NCI-H524 (cell line): ENCODE data around the gene UGGT2.
A peak's percentile ranks its signal among the peaks of the same experiment; 100 is the strongest.
"Not testable (repeated sequence)": the region's sequence is repeated elsewhere in the genome, so short reads cannot be mapped to it uniquely, and the experiment has no call there.

Source experiments
- DNase-seq, 2 experiments: peaks; one replicate each; lab custom pipeline; 2025; lab: John Stamatoyannopoulos, UW

The UGGT2 gene

GRCh38 chr13:96046449-96047126 lies 6.6 kb downstream of the UGGT2 start:
- DNase-seq: not testable (repeated sequence)

- no peak for DNase-seq
Observed at GRCh38 chr13:96044238-96044637, 9.0 kb downstream of the UGGT2 start.

- no peak for DNase-seq
Observed at GRCh38 chr13:96041326-96042110, 11.7 kb downstream of the UGGT2 start.

- DNase-seq: no peak
Observed at GRCh38 chr13:96036515-96036914, 16.7 kb downstream of the UGGT2 start.

- DNase-seq: no peak
Observed at GRCh38 chr13:96034662-96035061, 18.5 kb downstream of the UGGT2 start.

GRCh38 chr13:96033220-96034015 lies 19.8 kb downstream of the UGGT2 start:
- DNase-seq: no peak

GRCh38 chr13:96032717-96033116 lies 20.5 kb downstream of the UGGT2 start:
- no peak for DNase-seq

- DNase-seq: no peak
Observed at GRCh38 chr13:96029002-96029401, 24.2 kb downstream of the UGGT2 start.

GRCh38 chr13:96027496-96027895 lies 25.7 kb downstream of the UGGT2 start:
- DNase-seq: no peak

GRCh38 chr13:96025283-96025682 lies 27.9 kb downstream of the UGGT2 start:
- DNase-seq: no peak

- DNase-seq: no peak
Observed at GRCh38 chr13:96020931-96021330, 32.3 kb downstream of the UGGT2 start.

GRCh38 chr13:96020155-96020575 lies 33.0 kb downstream of the UGGT2 start:
- DNase-seq: peak; percentile 41 to 78

- no peak for DNase-seq
Observed at GRCh38 chr13:96018135-96018534, 35.1 kb downstream of the UGGT2 start.

GRCh38 chr13:96011291-96011872 lies 41.8 kb downstream of the UGGT2 start:
- no peak for DNase-seq

GRCh38 chr13:96003304-96003703 lies 49.9 kb downstream of the UGGT2 start:
- peak in 1 of 2 experiments; percentile 4 for DNase-seq

- no peak for DNase-seq
Observed at GRCh38 chr13:96002322-96003131, 50.7 kb downstream of the UGGT2 start.

GRCh38 chr13:96000069-96000468 lies 53.1 kb downstream of the UGGT2 start:
- no peak for DNase-seq

GRCh38 chr13:95987841-95988240 lies 65.4 kb downstream of the UGGT2 start:
- no peak for DNase-seq

- DNase-seq: no peak
Observed at GRCh38 chr13:95982144-95982543, 71.1 kb downstream of the UGGT2 start.

- not testable (repeated sequence) for DNase-seq
Observed at GRCh38 chr13:95972651-95973050, 80.5 kb downstream of the UGGT2 start.

GRCh38 chr13:95970878-95971277 lies 82.3 kb downstream of the UGGT2 start:
- no peak for DNase-seq
